GM21447 (cell line): Measurements from ENCODE around the gene CEP152.
"Not testable (repeated sequence)": the region's sequence is repeated elsewhere in the genome, so short reads cannot be mapped to it uniquely, and the experiment has no call there.

Source experiments
- ATAC-seq: cut with Tn5 transposase; IDR thresholded peaks from one replicate; pipeline ENCODE4 v1.9.1; 2021; ENCODE audit not compliant: unreplicated experiment

The CEP152 gene

DNA sequence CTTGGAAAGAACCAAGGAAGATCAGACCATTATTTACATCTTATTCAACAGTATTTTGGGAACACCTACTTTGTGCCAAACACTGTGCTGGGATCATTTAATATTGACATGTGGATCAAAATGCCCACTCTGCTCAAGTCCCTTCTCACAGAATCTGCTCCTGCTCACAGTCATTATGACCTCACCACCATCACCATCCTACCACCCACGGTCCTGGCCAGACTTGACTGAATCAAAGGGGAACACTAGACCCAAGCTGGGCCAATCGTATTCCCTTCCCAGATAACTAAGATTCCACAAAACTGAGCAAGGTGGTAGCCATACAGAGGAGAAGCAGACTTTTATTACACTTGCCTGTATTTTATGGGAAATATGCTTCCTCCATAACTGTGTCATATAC lies 3.4 kb upstream of the CEP152 start:
- no peak for ATAC-seq

DNA sequence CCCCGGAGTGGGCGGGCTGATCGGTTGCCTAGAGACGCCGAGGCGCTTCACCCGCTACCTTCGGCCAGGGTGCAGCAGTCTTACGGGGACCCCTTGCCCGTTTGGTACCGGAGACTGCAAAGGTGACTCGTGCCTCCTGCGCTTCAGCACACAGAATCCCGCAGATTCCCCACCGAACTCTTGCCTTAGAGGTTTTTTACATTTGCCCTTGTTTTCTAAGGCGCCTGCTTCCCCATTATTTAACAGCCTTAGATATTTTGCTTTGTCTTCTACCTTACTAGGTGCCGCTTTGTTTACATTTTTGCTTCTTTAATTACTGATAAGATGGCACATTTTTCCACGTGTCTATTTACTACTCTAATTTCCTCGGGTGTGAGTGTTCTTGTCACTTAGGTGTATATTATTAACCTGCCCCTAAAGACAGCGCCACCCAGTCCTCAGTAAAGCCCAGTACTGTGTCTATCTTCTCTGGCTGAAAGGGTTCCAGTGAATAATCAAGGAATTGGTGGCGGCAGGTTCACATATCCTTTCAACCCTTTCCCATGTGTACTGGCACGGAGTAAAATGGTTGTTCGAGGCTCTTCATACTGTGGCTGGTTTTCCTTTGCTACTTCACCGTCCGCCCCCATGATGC lies 573 bp upstream of the CEP152 start:
- ATAC-seq: no peak

DNA sequence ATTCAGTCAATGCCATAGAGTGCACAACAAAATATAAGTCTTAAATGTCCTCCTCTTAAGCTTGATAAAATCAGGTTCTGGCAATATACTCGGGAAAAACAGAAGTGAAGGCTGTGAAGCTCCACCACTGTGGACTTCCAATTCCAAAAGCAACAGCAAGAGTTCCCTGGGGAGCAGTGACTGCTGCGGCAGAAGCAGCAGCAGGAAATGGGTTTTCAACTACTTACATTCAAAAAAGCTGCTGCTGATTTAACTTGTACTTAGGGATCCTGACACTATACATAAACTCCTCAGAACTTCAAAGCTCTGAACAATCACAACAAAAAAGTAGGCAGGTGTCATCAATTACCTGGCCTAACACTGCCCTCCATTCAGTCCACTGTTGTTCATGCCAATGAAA lies 4.7 kb downstream of the CEP152 start:
- no peak for ATAC-seq

DNA sequence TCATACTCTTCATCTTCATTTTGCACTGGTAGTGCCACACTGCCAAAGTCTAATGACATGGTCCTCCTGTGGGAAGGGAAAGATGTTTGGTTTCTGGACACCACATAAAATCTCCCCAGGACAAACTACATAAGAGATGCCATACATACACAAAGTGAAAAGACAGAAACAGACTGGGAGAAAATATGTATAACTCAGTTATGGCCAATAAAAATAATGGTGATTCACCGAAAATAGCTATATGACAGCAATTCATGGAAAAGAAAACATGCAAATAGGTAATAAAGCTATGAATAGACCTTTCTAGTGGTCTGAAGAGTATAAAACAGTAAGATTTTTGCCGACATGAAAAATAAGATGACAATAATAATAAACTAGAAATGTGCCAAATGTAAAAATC lies 5.3 kb downstream of the CEP152 start:
- no peak for ATAC-seq

DNA sequence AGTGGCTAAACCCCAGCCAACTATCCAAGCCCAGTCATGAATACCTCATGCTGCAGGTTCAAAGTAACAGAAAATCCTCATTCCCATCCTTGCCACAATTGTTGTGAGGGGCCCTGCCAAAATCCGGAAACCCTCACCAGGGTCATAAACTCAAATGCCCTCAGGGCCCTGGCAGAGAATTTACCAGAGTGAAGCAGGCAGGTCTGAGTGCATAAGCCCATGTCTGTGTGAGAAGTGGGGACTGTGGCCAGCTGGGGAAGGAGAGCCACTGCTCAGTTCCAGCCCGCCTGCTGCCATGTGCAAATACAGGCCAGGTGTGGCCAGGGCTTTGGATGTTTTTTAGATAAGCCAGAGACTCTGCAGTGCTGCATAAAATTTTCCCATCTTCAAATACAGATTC lies 7.0 kb downstream of the CEP152 start:
- ATAC-seq: no peak

DNA sequence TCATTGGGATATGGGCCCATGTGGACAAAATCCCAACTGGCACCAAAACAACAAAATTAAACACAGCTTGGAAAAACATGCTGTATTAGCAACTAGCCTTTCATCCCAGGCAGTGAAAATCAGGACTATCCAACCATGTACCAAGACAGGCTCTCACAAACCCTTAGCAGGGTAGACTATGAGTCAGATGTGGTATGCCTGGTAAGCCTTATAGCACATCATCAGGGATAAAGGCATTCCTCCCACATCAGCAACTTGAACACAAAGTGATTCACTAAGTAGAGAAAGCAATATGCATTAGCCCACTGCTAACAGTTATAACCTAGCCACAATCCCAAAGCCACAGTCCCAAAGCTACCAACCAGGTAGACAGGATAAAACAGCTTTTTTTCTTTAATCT lies 8.0 kb downstream of the CEP152 start:
- ATAC-seq: no peak

DNA sequence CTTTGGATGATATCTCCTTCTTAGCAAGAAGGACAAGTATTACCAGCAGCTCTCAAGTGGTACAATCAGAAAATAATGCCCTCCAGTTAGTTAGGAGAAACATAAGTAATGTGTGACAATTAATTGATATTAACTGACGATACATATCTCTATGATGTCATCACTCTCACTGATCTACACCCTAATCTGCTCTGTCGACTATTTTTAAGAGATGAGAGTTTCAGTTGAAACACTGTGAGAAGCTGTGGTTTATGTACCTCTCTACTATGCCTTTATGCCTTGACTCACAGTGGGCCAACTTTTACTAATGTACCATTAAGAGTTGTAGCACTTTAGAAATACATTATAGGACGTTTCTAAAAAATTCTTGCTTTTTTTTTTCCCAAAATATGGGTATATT lies 8.6 kb downstream of the CEP152 start:
- no peak for ATAC-seq

DNA sequence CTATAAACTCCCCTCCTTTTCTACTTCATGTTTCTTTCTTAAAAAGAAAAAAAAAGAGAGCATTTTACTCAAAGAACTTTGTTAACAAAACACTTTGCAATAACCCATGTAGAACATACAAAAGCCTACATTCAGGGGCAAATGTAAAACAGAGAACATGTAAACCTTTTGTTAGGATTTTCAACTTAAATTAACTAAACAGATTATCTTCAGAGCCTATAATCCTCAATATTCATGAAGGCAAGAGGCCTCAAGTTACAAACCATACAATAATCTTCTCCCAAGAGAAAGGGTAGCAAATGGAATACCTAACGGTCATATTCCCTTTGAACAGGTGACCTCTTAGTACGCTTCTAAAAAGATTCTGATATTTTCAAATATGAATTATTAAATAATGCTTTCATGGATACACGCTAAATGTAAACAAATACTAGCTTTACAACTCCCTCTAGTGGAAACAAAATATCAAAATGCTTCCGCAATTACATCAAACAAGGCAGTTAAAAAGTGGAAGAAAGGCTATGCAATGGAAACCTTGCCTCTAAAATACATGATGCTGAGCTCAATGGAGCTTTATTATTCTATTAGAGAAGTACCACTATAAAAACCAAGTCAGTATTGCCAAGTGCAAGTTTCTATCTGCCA lies 9.9 kb downstream of the CEP152 start:
- ATAC-seq: no peak

DNA sequence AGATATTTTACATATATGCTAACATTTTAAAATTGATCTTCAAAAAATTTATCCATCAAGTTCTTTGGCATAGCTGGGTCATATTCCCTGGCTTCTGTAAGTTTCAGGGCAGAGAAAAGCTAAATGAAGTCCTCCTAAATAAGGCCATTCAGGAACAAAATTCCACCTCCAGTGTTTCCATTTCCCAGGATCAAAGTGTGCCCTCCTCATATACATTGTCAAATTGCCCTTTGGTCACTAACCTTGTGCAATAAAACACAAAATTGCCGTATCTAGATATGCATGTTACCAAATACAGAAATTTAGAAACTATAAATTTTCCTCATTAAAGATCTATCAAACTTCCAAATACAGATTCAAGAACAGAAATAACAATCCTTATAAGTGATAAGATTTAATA lies 10.6 kb downstream of the CEP152 start:
- ATAC-seq: no peak

DNA sequence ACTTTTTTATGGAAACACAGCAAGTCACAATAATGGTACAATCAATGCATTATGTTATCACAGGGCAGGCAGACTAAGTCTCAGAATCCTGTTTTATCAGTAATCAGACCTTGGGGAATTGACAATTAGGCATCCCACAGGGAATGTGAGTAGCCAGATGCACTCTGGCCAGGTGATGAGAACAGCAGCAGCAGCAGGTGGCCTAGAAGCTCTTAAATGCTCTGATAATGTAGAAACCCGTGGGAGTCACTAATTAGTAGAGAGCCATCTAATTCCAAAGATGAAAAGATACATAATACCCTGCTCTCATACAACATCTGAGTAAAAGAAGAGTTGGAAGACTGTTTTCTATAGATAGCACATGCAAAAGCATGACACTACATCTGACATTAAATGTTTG lies 12.6 kb downstream of the CEP152 start:
- ATAC-seq: no peak

DNA sequence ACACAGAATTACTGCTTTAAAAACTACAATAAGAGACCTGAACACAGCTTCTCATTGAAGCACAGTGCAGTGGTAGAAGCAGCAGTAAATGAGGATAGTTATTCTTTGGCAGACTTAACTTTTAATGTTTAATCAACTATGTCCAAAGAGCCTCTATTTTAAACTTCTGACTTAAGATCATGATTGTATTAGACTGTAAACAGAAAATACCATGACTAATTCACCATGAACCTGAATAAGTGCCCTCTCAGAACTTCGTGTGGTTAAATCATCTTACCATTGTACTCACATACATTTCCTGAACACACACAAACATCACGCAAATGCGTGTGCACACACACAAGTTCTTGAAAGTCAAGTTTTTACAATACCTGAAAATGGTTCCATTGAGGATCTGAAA lies 13.9 kb downstream of the CEP152 start:
- ATAC-seq: peak; percentile 35

DNA sequence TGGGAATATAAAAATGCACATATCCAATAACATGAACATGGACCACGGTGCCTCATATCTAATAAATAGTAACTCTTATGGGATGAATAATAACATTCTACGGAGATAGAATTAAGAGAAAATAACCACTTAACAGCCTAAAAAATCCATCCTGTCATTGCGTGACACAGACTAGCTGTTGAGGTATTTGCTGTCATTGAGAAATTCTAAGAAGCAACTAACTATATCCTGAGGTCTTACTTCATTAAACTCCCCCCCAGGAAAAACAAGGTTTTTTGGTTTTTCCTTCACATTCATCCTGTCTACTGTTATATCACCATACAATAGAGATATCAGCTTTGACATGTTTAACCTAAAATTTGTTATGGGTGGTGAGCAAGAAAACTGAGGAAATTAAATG lies 14.3 kb downstream of the CEP152 start:
- no peak for ATAC-seq

DNA sequence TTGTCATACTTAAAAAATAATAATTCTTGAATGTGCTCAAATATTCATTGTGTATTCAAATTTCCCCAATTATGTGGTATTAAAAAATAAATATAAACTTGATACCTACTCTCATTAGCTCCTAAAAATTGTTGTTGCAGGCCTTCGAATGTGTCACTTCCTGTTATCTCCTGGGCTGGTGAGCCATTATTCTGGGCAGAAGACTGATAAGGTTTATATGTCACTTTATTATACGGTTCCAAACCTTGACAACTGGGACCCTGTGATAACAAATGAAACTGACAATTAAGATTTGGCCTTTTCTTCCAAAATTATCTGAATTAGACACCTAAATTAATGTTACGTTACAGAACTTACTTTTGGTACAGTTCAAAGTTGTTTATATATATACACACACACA lies 15.0 kb downstream of the CEP152 start:
- ATAC-seq: no peak

DNA sequence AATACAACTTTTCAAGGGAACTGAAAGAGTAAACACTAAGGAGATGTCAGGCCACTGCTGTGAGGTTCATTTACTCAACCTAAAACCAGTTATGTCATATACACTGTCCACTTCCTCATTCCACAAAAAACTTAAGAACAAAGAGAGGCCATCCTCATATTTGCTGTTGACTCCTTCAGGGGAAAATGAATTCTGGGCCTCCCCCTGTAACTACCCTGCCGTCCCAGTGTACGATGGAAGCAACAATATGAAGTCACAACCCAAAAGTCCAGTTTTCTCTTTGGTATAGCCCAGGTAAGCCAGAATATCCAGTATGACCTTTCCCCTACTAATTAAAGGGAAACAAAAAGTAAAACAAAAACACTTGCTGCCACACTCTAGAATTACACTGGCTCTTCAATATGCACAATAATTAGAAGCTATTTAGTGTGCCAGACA lies 16.2 kb downstream of the CEP152 start:
- ATAC-seq: peak; percentile 90

DNA sequence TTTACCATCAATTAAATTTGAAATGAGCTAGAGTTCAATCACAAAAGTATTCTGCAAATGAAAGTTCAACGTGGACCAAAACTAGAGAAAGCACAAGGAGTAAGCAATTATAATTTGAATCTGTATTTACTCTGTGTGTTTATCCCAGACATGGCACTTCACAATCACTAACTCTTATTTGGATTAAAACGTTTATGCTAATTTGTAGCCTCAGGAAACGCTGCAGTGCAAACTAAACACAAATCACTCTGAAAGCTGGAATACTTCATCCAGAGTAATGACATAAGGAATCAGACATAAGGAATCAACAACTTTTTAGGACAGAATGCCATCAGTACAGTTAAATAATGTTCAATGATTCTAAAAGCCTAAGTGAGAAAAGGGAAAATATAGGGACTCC lies 18.5 kb downstream of the CEP152 start:
- no peak for ATAC-seq

DNA sequence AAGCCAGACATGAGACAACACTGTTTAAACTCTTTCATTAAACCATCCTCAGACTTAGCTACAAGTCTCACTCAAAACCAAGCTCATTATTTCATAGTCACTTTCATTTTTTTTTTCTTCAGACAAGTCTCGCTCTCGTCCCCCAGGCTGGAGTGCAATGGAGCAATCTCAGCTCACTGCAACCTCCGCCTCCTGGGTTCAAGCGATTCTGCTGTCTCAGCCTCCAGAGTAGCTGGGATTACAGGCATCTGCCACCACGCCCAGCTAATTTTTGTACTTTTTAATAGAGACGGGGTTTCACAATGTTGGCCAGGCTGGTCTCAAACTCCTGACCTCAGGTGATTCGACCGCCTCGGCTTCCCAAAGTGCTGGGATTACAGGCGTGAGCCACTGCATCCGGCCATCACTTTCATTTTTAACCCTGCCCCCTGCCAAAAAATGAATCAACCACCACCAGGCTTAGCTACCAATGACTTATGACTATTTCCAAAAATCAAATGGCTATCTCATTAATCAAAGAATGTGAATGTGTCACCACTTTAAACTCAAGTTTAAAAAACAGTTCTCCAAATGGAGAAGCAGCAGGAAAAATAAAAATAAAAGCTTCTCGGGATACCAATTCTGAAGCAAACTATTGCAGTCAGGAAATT lies 20.3 kb downstream of the CEP152 start:
- not testable (repeated sequence) for ATAC-seq

DNA sequence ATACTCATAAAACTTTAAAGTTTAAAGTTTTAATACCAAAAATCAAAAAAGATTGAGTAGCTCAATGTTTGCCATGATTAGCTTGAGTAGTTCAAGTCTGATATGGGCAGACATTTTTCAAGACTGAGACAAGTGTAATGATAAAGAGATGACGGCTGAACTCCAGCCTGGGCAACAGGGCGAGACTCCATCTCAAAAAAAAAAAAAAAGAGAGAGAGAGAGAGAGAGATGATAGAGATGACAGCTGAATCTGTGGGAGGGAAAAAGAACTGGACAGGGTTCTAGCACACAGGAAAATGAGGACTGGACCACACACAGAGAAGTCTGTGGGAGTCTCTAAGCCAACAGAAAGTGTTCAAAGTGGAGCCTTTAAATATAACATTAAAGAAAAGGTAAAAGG lies 25.2 kb downstream of the CEP152 start:
- ATAC-seq: no peak

DNA sequence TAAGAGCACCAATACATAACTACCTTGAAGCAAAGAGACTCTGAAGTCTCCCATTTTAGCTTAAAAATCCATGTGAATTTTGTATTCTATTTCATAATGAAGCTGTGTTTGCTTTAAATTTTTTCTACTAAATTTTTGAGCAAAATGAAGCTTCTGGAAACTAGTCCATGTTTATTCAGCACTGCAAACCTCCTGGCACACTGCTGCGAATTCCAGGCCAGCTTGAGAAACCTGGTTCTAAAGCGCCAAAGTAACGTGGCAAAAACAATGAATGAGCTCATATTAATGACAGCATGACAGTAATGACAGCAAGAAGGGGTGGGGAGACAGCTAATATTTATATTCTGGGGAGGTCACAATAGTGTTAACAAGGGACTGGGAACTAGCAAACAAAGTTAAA lies 25.7 kb downstream of the CEP152 start:
- ATAC-seq: no peak

DNA sequence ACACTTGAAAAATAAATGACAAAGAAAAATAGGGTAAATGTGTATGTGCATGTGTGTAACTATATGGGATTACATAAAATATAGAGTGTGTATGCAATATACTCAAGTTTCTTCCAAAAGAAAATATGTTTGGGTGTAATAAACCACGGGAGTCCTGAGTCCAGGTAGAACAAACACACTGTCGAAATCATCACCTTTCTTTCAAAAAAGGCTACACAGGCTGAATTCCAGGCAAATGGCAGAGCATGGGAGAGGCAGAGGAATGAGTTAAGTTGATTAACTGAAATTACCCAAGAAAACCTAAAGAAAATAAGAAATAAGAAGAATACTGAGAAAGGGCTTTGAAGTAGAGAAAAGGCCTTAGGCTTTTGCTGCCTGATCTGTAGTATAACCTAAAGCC lies 26.1 kb downstream of the CEP152 start:
- no peak for ATAC-seq

DNA sequence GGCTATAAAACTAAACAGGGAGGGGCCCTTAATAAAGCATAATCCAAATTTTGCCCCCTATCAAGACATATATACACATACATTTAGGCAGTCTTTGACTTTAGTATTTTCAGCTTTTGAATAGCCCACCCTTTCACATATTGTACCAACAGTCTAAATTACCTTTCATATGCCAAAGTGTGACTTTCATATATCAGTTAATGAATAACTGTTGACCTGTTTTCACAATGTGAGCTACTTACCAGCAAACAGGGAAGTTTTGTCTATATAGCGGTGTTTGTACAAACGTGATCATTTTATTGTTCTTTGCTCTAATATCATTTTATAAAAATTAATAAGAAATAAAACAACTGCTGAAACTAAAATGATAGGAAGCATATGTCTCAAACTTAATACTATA lies 28.0 kb downstream of the CEP152 start:
- no peak for ATAC-seq

DNA sequence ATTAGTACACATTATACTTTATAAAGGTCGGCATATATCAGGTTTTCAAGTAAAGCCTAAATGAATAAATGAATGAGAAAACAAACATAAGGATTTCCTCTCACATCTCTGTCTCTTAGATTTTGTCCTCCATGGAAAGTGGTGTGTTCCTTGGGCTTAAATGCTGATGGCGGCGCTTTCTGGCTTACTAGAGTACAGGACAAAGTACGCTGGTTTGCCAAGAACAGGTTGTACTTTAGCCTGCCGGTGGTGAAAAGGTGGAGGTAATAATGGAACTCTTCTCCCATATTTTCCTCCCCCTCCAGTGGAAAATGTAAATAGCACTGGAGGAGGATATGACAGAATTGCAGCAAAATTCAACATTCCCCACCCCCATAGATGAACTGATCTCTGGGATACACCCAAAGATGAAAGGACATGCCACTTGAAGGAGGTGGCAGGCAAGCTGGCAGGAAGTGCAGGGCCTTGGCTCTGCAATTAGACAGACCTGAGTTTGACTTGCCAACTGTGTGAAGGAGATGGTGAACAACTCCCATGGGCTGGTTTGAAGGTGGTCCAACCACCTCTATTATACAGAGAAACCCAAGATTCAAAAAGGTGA lies 29.3 kb downstream of the CEP152 start:
- no peak for ATAC-seq

DNA sequence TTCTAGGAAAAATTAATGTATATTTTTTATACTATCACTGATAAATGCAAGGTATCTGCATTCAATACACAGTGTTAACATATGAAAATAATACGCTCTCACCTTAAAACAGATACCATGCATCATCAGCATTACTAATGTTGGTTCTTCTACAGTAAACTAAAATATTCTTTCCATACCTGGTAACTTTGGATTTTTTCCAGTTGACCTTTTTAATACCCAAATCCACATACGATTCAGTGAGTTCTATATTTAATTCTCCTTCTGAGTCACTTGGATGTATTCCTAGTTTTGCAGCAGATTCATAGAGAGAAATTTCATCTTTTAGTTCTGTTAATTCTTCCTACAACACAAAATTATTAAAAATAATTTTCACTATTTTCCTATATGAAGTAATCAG lies 29.9 kb downstream of the CEP152 start:
- no peak for ATAC-seq
